ENCODE data around the gene RXRA.

RXRA gene

DNA sequence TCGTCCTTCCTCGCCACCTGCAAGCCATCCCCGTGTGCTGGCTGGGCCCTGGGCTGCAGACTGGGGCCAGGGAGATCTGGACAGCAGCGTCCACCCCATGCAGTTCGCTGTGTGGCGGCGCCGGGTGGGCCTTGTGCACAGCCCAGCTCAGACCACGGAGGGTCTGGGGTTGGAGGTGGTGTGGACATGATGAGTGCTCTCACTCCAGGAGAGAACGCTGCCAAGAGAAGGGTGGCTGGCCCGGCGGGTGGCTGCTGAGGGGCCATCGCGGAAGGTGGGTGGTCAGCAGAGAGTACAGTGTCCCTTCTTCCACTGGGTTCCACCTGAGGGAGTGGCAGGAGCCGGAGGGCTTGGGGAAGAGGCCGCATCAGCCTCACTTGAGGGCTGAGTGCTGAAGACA lies 44.4 kb downstream of the RXRA start:
- Mint-ChIP-seq H3K27me3 (ENCODE audit: low read depth) (no peaks in the 10 kb centered on the region), H3K36me3 (ENCODE audit: low read depth) (no peaks in the 10 kb centered on the region), H3K4me1 (ENCODE audit: low read depth) (no peaks in the 10 kb centered on the region), H3K27ac (no peak overlapping the region), H3K9me3 (no peaks in the 10 kb centered on the region), H3K4me3 (no peak overlapping the region)
- no peak for DNase-seq (ENCODE audit: low spot score)

DNA sequence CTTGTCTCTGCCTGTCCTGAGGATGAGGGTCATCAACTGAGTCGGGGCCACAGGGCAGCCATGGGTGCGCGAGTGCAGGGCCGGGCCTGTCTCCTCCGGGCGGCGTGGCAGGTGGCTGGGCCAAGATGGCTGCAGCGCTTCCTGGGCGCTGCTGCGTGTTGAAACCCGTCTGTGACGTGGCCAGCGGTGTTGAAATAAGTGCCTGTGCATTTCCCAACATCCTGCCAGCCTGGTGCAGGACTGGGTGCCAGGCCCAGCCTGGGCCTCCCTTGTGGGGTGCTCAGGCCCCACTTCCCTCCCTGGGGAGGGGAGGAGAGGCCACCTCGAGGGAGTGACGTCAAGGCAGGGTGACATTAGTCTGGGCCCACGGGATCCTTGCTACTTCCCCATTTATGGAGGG lies 45.5 kb downstream of the RXRA start:
- no peaks in the 10 kb centered on the region for H3K36me3 Mint-ChIP-seq (ENCODE audit: low read depth)
- DNase-seq (ENCODE audit: low spot score), result no peak
- no peak overlapping the region for H3K27ac Mint-ChIP-seq
- H3K9me3 Mint-ChIP-seq, result no peaks in the 10 kb centered on the region
- no peaks in the 10 kb centered on the region for H3K27me3 Mint-ChIP-seq (ENCODE audit: low read depth)
- H3K4me3 Mint-ChIP-seq, result no peak overlapping the region
- no peaks in the 10 kb centered on the region for H3K4me1 Mint-ChIP-seq (ENCODE audit: low read depth)

DNA sequence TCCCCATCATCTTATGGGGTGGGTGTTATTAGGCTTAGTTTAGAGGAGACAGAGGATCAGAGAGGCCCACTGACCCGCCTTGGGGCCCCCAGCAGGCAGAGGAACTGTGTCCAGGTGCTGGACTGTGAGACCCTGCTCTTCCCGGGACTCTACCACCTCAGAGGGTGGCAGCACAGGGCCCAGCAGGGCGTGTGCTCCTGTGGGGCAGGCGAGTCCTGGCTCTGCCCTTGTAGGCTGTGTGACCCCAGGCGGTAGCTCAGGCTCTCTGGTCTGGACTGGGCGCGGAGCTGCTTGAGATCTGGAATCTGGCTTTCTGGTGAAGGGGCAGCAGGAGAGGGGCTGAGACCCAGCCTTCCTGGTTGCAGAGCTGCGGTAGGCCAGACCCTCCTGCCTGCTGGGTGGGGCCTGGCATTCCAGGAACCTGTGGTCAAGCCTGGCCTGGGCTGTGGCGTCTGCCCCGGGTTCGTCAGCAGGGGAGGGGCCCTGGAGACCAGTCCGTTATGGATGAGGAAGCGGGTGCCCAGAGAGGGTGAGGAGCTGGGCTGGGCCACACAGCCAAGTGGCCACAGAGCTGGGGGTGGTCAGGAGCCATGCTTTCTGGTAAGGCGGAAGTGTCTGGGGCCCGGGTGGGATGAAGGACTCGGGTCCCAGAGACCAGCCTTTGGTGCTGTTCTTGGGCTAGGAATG lies 46.5 kb downstream of the RXRA start:
- Mint-ChIP-seq H3K36me3 (ENCODE audit: low read depth) (no peaks in the 10 kb centered on the region), H3K9me3 (no peaks in the 10 kb centered on the region), H3K4me1 (ENCODE audit: low read depth) (no peaks in the 10 kb centered on the region), H3K27me3 (ENCODE audit: low read depth) (no peaks in the 10 kb centered on the region), H3K27ac (no peak overlapping the region), H3K4me3 (no peak overlapping the region)
- no peak for DNase-seq (ENCODE audit: low spot score)

DNA sequence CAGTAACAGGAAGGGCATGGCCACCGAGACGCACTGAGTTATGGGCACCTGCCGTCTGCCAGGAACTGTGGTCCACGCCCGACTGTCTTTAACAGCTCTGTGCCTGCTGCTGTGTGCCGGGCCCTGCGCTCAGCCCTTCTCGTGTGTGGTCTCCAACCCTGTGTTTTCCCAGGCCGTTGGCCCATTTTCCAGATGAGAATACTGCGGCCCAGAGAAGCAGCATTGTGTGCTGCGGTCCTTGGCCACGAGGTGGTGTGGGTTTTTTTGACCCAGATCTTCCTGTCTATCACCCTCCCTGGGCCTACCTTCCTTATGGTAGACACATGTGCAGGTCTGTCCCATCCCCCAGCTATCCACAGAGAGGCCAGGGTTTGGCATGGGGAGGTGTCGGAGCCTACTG lies 47.0 kb downstream of the RXRA start:
- Mint-ChIP-seq H3K27ac (no peak overlapping the region), H3K36me3 (ENCODE audit: low read depth) (no peaks in the 10 kb centered on the region), H3K4me3 (no peak overlapping the region), H3K4me1 (ENCODE audit: low read depth) (no peaks in the 10 kb centered on the region), H3K27me3 (ENCODE audit: low read depth) (no peaks in the 10 kb centered on the region), H3K9me3 (no peaks in the 10 kb centered on the region)
- no peak for DNase-seq (ENCODE audit: low spot score)

DNA sequence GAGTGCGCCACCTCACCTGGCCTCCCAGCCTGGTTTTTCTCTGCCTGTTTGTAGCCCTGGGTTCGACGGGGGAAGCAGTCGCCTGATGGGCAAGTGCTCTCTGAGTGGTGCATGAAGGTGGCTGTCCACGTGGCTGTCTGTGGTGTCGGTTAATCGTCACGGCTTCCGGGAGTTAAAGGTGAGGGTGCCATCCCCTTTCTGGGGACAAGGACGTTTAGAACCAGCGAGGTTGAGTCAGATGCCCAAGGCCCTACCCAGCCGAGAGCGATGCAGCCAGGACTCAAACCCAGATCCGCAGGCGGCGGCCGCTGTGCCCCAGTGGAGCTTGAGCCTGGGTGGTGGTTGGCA lies 47.7 kb downstream of the RXRA start:
- no peak overlapping the region for H3K27ac Mint-ChIP-seq

DNA sequence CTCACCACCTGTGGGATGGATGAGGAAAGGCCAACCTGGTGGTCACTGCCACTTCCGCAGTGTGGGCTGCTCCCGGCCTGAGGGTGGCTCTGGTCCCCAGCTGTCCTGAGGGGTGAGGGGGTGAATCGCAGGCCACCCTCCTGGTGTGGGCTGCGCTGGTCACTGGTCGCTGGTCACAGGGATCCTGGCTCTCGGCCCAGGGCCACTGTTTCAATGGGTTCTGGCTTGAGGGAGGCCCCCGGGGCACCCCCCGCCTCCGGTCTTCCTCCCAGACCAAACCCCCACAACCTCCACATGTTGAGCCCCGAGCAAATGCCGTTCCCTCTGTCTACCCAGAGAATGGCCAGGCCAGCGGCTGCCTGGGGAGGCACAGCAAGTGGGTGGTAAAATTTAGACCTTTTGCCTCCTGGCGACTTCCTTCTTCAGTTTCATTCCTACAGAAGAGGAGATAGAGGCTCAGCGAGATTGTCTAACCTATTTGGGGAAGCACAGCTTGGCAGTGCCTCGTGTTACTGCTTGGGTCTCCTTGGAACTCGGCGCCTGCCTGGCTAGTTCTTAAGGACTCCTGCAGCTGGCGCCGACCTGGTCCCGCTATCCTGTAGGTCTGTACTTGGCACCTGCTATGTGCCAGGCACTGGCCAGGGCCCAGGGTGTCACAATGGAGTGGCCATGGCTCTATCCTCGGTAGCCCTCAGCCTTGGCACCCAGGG lies 48.2 kb downstream of the RXRA start:
- no peaks in the 10 kb centered on the region for H3K4me1 Mint-ChIP-seq (ENCODE audit: low read depth)
- no peaks in the 10 kb centered on the region for H3K27me3 Mint-ChIP-seq (ENCODE audit: low read depth)
- no peaks in the 10 kb centered on the region for H3K9me3 Mint-ChIP-seq
- no peak overlapping the region for H3K27ac Mint-ChIP-seq
- H3K36me3 Mint-ChIP-seq (ENCODE audit: low read depth), result no peaks in the 10 kb centered on the region
- H3K4me3 Mint-ChIP-seq, result no peak overlapping the region
- no peak for DNase-seq (ENCODE audit: low spot score)

More for the DNA sequence above, 47.7 kb downstream of the RXRA start:
- H3K4me3 Mint-ChIP-seq, result no peak overlapping the region
- no peaks in the 10 kb centered on the region for H3K27me3 Mint-ChIP-seq (ENCODE audit: low read depth)
- no peaks in the 10 kb centered on the region for H3K4me1 Mint-ChIP-seq (ENCODE audit: low read depth)
- H3K36me3 Mint-ChIP-seq (ENCODE audit: low read depth), result no peaks in the 10 kb centered on the region
- no peaks in the 10 kb centered on the region for H3K9me3 Mint-ChIP-seq
- no peak for DNase-seq (ENCODE audit: low spot score)

DNA sequence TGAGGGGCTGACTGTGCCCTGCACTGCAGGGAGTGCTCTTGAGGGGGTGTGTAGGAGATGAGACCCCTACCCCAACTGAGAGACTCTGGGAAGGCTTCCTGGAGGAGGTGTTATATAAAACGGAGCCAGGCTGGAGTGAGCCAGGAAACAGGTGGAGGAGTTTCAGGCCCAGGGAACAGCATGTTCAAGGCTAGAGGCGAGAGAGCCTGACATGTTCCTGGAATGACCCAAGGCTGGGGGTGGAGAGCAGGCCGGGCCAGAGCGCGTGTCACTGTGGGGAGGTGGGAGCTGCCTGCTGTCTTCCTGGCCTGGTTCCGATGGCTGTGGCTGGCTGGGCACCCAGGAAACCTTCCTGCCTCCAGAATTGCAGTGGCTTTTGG lies 48.7 kb downstream of the RXRA start:
- no peaks in the 10 kb centered on the region for H3K27me3 Mint-ChIP-seq (ENCODE audit: low read depth)
- H3K4me1 Mint-ChIP-seq (ENCODE audit: low read depth), result no peaks in the 10 kb centered on the region
- no peaks in the 10 kb centered on the region for H3K9me3 Mint-ChIP-seq
- no peak overlapping the region for H3K27ac Mint-ChIP-seq
- no peak for DNase-seq (ENCODE audit: low spot score)
- H3K36me3 Mint-ChIP-seq (ENCODE audit: low read depth), result no peaks in the 10 kb centered on the region
- H3K4me3 Mint-ChIP-seq, result no peak overlapping the region

DNA sequence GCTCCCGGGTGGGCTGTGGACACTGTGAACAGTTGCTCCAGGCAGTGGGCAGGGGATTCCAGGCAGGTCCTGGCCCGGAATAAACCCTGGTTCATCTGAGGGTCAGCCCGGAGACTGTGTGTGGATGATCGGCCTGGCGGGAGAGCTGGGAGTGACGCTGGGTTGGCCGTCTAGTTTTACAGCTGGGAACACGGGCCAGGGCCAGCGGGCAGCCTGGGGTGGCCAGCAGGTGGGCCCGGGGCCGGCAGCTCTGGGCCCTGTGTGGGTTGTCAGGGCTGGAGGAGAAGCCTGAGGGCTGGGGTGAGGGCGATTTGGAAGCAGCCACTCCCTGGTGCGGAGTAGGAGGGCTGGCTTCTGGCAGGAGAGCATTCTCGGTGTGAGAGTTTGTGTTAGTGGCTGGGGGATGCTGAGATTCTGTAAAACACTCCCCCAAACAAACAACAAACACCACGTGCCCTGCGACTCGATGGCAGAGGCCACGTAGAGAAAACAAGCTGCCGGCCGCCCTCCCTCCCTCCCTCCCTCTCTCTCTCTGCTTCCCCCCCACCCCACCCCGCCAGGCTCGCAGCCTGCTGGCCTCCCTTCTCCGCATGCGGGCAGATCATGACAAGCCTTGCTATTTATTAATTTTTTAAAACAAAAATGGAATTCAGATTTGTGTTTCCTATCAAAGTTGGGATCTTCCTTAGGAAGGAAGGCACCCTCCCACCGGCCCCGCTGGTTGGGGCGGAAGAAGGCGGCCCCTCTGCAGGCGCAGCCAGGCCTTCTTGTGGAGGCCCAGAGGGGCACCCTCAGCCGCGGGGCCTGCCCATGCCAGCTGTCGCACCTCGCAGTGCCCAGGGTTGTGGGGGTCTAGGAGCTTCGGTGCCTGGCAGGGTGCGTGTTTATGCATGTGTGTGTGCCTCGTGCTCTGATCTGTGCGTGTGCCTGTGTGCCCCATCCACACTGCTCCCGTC lies 49.5 kb downstream of the RXRA start:
- Mint-ChIP-seq H3K27ac (no peak overlapping the region), H3K36me3 (ENCODE audit: low read depth) (no peaks in the 10 kb centered on the region)

DNA sequence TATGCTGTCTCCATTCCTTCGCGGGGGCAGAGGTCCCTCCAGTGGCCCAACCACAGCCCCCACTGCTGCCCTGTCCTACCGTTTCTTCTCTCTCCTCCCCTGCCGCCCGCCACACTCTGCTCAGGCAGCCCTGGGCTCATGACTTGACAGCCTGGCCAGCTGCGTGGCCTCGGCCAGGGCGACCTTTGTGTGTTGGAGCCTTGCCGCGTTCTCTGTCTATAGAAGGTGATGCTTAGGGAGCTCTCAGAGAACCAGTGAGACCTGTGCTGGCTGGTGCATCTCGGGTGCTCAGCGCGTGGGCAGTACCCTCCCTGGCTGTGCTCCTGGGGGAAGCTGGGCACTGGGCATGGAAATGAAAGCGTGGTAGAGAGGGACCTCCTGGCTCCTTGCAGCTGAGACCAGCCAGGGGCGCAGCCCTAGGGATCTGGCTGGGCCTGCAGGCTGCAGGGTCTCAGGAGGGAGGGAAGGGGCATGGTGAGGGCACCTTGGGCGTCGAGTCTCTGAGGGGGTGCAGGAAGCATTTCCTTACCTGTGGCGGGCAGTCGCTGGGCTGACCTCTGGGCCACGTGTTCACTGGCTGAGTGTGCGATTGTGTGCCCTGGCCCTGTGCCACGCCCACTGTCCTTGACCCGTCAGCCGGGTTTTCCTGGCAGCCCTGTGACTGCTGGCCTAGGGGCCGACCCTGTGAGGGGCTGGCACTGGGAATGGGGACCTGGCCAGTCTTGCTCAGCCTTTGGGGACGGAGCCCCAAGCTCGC lies 50.3 kb downstream of the RXRA start:
- Mint-ChIP-seq H3K27me3 (ENCODE audit: low read depth) (no peaks in the 10 kb centered on the region), H3K4me1 (ENCODE audit: low read depth) (peaks cover 4% of the 10 kb centered on the region), H3K36me3 (ENCODE audit: low read depth) (no peaks in the 10 kb centered on the region), H3K4me3 (no peak overlapping the region), H3K9me3 (no peaks in the 10 kb centered on the region), H3K27ac (no peak overlapping the region)
- no peak for DNase-seq (ENCODE audit: low spot score)

More for the DNA sequence above, 49.5 kb downstream of the RXRA start:
- Mint-ChIP-seq H3K4me1 (ENCODE audit: low read depth) (no peaks in the 10 kb centered on the region), H3K9me3 (no peaks in the 10 kb centered on the region), H3K27me3 (ENCODE audit: low read depth) (no peaks in the 10 kb centered on the region), H3K4me3 (no peak overlapping the region)
- no peak for DNase-seq (ENCODE audit: low spot score)

DNA sequence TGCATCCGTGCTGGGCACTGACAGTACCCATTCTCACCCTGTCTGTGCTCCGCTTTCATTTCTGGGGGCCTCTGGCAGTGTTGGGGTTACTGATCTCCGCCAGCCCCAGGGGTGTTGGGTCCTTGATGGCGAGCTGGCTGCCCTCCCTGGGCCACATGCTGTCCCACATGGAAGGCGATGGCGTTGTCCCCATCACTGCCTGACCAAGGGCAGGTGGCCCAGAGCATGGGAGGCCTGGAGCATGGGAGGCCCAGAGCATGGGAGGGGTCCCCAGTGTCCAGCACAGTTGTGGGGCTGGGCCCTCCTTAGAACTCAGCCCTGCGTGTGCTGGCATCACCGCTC lies 50.9 kb downstream of the RXRA start:
- Mint-ChIP-seq H3K4me1 (ENCODE audit: low read depth) (peaks cover 9% of the 10 kb centered on the region), H3K4me3 (no peak overlapping the region), H3K27ac (no peak overlapping the region), H3K9me3 (no peaks in the 10 kb centered on the region), H3K36me3 (ENCODE audit: low read depth) (no peaks in the 10 kb centered on the region), H3K27me3 (ENCODE audit: low read depth) (no peaks in the 10 kb centered on the region)
- DNase-seq (ENCODE audit: low spot score), result no peak

DNA sequence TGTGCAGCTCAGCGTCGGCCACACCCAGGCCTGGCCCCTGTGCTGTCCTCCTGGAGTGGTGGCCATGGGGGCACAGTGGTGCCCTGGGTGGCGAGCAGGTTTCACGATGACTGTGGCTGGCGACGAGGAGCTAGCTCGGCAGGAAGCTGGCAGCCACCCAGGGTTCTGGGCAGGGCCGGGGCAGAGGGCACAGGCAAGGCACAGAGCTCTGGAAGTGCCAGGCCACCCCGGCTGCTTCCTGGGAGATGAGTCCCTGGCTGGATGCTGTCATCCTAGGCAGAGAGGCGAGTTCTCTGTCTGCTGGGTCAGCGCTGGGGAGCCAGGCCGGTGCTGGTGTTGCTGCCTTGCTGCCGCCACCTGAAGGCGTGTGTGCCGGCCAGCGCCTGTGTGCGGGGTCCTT lies 51.7 kb downstream of the RXRA start:
- DNase-seq (ENCODE audit: low spot score), result no peak
- Mint-ChIP-seq H3K27ac (no peak overlapping the region), H3K4me3 (no peak overlapping the region), H3K9me3 (no peaks in the 10 kb centered on the region), H3K4me1 (ENCODE audit: low read depth) (peaks cover 14% of the 10 kb centered on the region), H3K27me3 (ENCODE audit: low read depth) (no peaks in the 10 kb centered on the region), H3K36me3 (ENCODE audit: low read depth) (no peaks in the 10 kb centered on the region)

DNA sequence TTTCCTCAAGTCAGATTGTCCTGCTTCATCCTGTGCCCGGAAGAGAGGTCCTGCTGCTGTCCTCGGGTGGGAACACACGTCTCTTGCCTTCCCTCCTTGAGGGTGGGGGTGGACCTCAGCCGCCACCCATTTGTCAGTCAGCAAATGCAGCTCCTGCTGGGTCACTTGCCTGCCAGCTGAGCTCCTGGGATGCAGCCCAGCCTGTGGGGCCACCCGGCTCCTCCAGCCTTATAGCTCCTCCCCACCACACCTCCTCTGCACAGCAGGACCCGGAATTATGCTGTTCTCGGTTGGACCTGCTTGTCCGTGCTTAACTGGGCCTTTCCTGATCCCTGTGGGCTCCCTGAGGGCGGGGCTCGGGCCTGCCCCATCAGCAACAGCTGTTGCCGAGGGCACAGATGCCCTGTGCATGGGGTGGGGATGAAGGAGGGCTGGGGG lies 52.7 kb downstream of the RXRA start:
- no peak overlapping the region for H3K27ac Mint-ChIP-seq
- no peaks in the 10 kb centered on the region for H3K36me3 Mint-ChIP-seq (ENCODE audit: low read depth)
- no peaks in the 10 kb centered on the region for H3K27me3 Mint-ChIP-seq (ENCODE audit: low read depth)
- H3K4me1 Mint-ChIP-seq (ENCODE audit: low read depth), result peaks cover 14% of the 10 kb centered on the region
- no peak overlapping the region for H3K4me3 Mint-ChIP-seq
- no peak for DNase-seq (ENCODE audit: low spot score)
- no peaks in the 10 kb centered on the region for H3K9me3 Mint-ChIP-seq

DNA sequence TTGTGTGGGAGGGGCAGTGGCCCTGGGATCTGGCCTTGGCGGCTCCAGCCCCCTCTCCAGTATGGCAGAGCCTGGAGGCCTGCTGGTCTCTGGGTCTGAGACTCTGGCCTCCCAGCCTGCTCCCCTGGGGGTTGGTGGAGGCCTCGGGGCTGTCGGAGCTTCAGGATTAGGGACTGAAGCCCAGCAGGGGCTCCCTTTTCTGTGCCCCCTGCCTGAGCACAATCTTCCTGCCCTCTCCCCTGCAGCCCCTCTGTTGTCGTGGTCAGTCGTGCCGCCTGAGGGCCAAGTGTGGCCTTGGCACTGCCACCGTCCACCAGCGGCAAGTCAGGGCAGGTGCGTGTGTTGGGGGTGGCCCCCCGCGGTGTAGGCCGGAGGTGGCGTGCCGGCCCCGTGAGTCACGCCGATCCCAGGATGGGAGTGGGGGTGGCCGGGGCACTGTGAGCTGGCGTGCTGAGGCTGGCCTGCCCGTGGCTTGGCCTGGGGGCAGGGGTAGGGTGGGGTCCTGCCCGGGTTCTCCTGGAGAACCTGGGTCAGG lies 53.6 kb downstream of the RXRA start:
- Mint-ChIP-seq H3K27me3 (ENCODE audit: low read depth) (peaks cover 3% of the 10 kb centered on the region), H3K27ac (no peak overlapping the region), H3K36me3 (ENCODE audit: low read depth) (no peaks in the 10 kb centered on the region), H3K4me1 (ENCODE audit: low read depth) (peaks cover 14% of the 10 kb centered on the region), H3K9me3 (no peaks in the 10 kb centered on the region), H3K4me3 (no peak overlapping the region)
- no peak for DNase-seq (ENCODE audit: low spot score)

All from T-helper 2 cell treated with Interferon-gamma antibody and Interleukin-4, amounts not matched to agents 5 μg/mL and 100 μg/mL, for 36 hours (primary cell).